HG02852 (cell line): ENCODE results near the gene ARID1A.
"Not testable (repeated sequence)": the region's sequence is repeated elsewhere in the genome, so short reads cannot be mapped to it uniquely, and the experiment has no call there.

Source experiments
- ATAC-seq: cut with Tn5 transposase; IDR thresholded peaks from one replicate; pipeline ENCODE4 v1.9.1; 2021; ENCODE audit warnings: mild to moderate bottlenecking, moderate library complexity; ENCODE audit not compliant: unreplicated experiment

Gene ARID1A

DNA sequence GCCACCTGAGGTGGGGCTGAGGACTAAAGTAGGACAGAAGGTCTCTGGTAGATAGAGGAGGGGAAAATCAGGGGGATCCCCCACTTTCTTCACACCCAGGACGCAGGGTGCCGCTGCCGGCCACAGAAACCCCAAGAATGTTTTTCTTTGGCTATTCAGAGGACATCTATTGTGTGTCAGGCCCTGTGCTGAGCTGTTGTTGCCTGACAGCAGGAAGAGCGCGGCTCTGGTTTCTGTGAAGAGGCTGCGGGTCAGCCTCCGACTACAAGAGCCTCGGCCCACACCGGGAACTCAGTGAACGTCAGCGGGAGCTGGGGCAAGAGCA is 91.5 kb downstream of the ARID1A start:
- peak; percentile 53 for ATAC-seq

GRCh38 chr1:26787706-26788514 is 92.1 kb downstream of the ARID1A start, which contains the start of gene PIGV:
PIGV (plus strand) TSS chr1:26787950; CDS start chr1:26790816, 2,866 bp downstream.
- peak; percentile 57 for ATAC-seq

DNA sequence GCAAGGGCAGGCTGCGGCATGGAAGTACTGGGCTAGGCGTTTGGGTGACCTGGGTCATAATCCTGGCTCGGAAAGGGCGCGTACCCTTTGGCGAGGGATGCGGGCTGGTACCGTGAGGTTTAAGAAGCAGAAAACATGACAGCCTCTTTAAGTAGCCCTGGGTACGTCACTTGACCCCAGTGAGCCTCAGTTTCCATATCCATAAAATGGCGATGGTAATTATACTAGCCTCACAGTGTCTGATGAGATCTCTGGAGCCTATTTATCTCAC is 92.6 kb downstream of the ARID1A start:
- ATAC-seq, result no peak

GRCh38 chr1:26788836-26789611 is 93.2 kb downstream of the ARID1A start:
- ATAC-seq, result no peak

DNA sequence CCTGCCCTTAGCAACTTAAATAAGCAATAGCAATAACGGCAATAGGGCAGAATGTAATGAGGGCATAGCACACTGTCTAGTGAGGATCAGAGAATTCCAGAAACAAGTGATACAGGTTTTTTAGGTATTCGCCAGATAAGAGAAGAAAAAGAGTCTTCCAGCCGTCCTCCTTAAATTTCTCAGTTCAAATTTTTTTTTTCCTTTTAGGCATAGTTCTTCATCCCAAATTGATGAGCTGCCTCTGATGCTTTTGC is 93.7 kb downstream of the ARID1A start:
- ATAC-seq, result no peak

GRCh38 chr1:26789931-26790330 is 94.1 kb downstream of the ARID1A start:
- no peak for ATAC-seq

- no peak for ATAC-seq
These were observed 94.7 kb downstream of the ARID1A start for GRCh38 chr1:26790551-26790953.

DNA sequence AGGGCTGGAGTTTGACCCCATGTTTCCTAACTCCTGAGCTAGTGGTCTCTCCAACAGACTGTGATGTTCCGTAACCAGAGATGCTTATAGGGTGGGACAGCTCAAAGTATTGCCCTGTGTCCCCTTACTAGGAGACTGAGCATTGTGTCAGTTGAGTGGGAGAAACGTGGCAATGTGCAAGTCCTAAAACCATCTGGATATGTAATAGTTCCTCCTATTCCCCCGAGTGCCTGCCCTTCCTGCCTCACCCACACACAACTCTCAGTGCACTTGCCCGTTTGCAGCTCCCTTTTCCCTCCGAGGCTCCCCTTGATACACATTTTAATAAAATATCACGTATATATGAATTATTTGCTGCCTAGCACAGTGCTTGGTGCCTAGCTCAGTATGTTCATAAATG is 95.3 kb downstream of the ARID1A start:
- ATAC-seq, result no peak

GRCh38 chr1:26791626-26792025 is 95.8 kb downstream of the ARID1A start:
- no peak for ATAC-seq

DNA sequence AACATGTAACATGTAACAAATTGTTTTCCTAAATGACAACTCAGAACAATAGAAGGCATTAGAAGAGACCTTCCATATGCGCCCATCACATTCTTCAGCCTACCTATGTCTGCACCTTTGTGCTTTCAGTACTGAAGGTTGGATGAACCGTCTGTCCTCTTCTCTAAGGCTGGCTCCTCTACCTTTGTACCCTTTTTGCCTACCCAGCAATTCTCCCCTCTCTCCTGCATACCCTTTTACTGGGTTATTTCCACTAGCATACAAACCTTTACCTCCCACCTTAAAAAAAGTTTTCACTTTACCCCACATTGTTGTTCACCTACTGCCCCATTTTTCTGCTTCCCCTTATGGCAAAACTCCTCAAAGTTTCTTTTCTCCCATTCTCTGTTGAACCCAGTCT is 97.1 kb downstream of the ARID1A start:
- ATAC-seq, result no peak

DNA sequence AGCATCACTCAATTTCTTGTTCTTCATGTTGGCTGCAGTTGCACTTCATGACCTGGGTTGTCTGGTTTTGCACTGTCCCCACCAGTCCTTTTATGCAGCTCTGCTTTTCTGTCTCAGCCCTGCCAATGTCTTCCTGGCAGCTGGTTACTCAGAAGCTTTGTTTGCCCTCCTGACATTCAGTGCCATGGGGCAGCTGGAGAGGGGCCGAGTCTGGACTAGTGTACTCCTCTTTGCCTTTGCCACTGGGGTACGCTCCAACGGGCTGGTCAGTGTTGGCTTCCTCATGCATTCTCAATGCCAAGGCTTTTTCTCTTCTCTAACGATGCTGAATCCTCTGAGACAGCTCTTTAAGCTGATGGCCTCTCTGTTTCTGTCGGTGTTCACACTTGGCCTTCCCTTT is 98.6 kb downstream of the ARID1A start:
- no peak for ATAC-seq

GRCh38 chr1:26797627-26798026 is 101.8 kb downstream of the ARID1A start:
- ATAC-seq, result no peak

DNA sequence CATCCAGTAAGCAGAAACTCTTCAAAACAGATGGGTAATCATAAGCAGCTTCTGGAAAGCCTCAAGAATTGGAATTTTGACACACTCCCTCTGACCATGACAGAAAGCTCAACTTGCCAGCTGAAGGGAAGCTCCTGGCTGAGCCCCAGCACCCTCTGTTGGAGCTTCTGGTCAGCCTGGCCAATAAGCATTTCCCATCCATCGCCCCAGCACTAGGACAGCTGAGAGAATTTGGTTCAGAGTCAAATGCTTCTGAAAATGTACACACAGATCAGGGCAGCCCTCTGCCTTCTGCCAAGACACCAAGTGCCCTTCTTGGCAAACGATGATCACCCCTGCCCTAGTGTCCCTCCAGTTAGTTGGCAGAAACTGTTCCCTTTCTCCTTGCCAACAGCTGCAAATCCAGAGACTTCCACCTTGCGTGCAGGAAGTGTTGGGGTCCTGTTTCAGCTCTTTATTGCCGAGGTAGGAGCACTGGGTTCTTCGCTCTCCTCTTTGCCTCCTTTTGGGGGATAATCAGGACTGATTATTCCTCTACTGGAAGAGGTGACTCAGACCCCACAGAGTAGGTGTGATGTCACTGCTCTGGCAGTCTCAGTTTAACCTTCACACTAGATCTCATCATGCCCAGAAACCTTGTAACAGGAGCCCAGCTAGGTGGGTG is 103.8 kb downstream of the ARID1A start:
- no peak for ATAC-seq

- not testable (repeated sequence) for ATAC-seq
These were observed 108.1 kb downstream of the ARID1A start for GRCh38 chr1:26803932-26804331.

GRCh38 chr1:26810105-26810504 is 114.3 kb downstream of the ARID1A start:
- not testable (repeated sequence) for ATAC-seq

DNA sequence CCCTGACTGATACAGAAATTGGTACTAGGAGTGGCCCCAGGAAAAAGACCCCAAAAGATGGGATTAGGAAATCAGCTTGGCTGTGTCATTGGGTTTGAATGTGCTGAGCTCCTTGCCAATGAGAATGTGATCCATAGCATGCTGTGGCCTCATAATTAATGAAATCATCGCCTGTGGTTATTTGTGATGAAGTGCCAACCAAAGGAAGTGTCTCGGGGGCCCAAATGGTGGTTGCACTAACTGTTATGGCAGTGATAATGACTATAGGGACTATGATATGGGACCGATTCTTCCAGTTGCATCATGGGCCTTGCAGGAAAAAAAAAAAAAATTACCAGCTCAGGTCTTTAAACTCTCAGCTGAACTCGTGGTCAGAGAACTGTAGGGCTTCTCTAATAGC is 115.2 kb downstream of the ARID1A start:
- ATAC-seq, result no peak

GRCh38 chr1:26811708-26812107 is 115.9 kb downstream of the ARID1A start:
- ATAC-seq, result no peak

DNA sequence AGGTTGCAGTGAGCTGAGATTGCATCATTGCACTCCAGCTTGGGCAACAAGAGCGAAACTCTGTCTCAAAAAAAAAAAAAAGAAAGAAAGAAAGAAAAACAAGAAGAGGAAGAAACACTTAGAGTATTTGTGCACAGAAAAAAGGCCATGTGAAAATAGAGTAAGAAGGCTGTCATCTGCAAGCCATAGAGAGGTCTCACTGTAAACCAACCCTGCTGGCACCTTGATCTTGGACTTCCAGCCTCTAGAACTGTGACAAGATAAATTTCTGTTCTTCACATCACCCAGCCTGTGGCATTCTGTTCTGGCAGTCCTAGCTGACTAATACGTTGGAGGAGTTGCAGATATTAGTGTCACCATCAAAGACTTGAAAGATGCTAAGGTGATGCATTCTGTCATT is 118.6 kb downstream of the ARID1A start:
- ATAC-seq, result no peak

DNA sequence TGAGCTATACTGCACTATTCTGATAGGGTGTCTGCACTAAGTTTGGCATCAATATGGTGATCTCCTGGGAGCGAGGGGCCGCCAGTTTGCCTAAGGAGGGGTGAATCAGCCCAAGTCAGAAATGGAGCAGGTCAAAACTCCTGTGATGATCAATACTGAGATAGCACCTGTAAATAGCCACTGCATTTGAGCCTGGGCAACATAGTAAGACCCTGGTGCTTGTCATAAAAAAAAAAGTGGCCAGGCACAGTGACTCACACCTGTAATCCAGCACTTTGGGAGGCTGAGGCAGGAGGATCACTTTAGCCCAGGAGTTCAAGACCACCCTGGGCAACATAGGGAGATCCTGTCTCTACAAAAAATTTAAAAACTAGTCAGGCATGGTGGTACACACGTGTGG is 119.1 kb downstream of the ARID1A start:
- no peak for ATAC-seq

DNA sequence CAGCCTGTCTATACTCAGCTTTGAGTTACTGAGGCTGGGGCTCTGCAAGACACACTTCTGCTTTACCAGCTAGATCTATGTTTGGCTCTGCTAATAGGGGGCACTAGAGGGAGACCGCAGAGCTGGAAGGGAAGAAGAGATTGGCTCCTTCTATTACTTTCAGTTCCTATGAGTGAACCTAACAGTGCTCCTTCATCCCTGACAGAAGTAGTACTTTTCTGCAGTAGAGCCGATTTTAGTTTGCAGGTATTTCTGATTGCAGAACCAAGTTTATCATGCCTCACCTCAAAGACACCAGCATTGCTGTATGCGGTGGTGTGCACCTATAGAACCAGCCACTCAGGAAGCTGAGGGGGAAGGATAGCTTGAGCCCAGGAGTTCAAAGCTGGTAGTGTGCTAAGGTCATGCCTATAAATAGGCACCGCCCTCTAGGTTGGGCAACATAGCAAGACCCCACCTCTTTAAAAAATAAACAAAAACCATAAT is 125.0 kb downstream of the ARID1A start:
- ATAC-seq, result peak; percentile 91

- no peak for ATAC-seq
These were observed 127.1 kb downstream of the ARID1A start for GRCh38 chr1:26822737-26823395.

GRCh38 chr1:26824731-26825130 is 128.9 kb downstream of the ARID1A start:
- ATAC-seq, result no peak
